HG02610 (cell line): ENCODE results near the gene UBALD2.
"Not testable (repeated sequence)": the region's sequence is repeated elsewhere in the genome, so short reads cannot be mapped to it uniquely, and the experiment has no call there.

Experiments
- ATAC-seq: cut with Tn5 transposase; IDR thresholded peaks from one replicate; pipeline ENCODE4 v1.9.1; 2021; ENCODE audit warnings: mild to moderate bottlenecking, moderate library complexity; ENCODE audit not compliant: unreplicated experiment

UBALD2 gene

GRCh38 chr17:76277300-76278267, 12.4 kb downstream of the UBALD2 start:
- ATAC-seq, result no peak

GRCh38 chr17:76278268-76278908, 13.2 kb downstream of the UBALD2 start:
- ATAC-seq, result no peak

- ATAC-seq, result no peak
Observed at GRCh38 chr17:76278952-76279741, 14.0 kb downstream of the UBALD2 start.

GRCh38 chr17:76279742-76280287, 14.7 kb downstream of the UBALD2 start:
- ATAC-seq, result no peak

- no peak for ATAC-seq
Observed at GRCh38 chr17:76280650-76281049, 15.5 kb downstream of the UBALD2 start.

- no peak for ATAC-seq
Observed at GRCh38 chr17:76281573-76282371, 16.6 kb downstream of the UBALD2 start.

- ATAC-seq, result no peak
Observed at GRCh38 chr17:76292567-76292966, 27.4 kb downstream of the UBALD2 start.

GRCh38 chr17:76293106-76293505, 28.0 kb downstream of the UBALD2 start:
- no peak for ATAC-seq

- ATAC-seq, result no peak
Observed at GRCh38 chr17:76296186-76296585, 31.0 kb downstream of the UBALD2 start.

- ATAC-seq, result no peak
Observed at GRCh38 chr17:76296889-76297288, 31.7 kb downstream of the UBALD2 start.

- no peak for ATAC-seq
Observed at GRCh38 chr17:76297436-76297835, 32.3 kb downstream of the UBALD2 start.

GRCh38 chr17:76304226-76305134, 39.3 kb downstream of the UBALD2 start:
- ATAC-seq, result no peak

- ATAC-seq, result not testable (repeated sequence)
Observed at GRCh38 chr17:76305135-76305454, 39.9 kb downstream of the UBALD2 start.

- no peak for ATAC-seq
Observed at GRCh38 chr17:76307299-76307965, 42.3 kb downstream of the UBALD2 start.

GRCh38 chr17:76307966-76308338, 42.8 kb downstream of the UBALD2 start, which contains the start of gene QRICH2:
Gene QRICH2, minus strand, starts transcription at chr17:76308276. Its CDS starts 278 bp downstream, at chr17:76307998.
- ATAC-seq, result no peak

GRCh38 chr17:76309461-76309860, 44.3 kb downstream of the UBALD2 start:
- no peak for ATAC-seq

- ATAC-seq, result no peak
Observed at GRCh38 chr17:76312735-76313134, 47.6 kb downstream of the UBALD2 start.

GRCh38 chr17:76314392-76315227, 49.5 kb downstream of the UBALD2 start:
- ATAC-seq, result no peak
